SU-DHL-6 (cell line): Measurements from ENCODE around the gene ACTN1.

Source experiments
- CTCF ChIP-seq: fragments of 200-600 bp; sonication (generic); IDR thresholded peaks from one replicate; pipeline ENCODE4 v1.5.1; 2017; ENCODE audit warnings: antibody characterized with exemption, mild to moderate bottlenecking, low read length, moderate library complexity; ENCODE audit not compliant: insufficient read depth, poor library complexity, severe bottlenecking
- EZH2phosphoT487 ChIP-seq: fragments of 200-600 bp; sonication (generic), shearing (Covaris generic); conservative IDR thresholded peaks from 2 replicates; pipeline ENCODE4 v1.6.1; 2018; ENCODE audit warnings: mild to moderate bottlenecking, antibody characterized with exemption, low read length, moderate library complexity, mixed read lengths

- TF ChIP-seq CTCF (no peak), EZH2phosphoT487 (no peak)
Observed at GRCh38 chr14:68892961-68893360, 86.1 kb downstream of the ACTN1 start.
